ENCODE results near the gene RFPL3.
"Not testable (repeated sequence)": the region's sequence is repeated elsewhere in the genome, so short reads cannot be mapped to it uniquely, and the experiment has no call there.

The RFPL3 gene

DNA sequence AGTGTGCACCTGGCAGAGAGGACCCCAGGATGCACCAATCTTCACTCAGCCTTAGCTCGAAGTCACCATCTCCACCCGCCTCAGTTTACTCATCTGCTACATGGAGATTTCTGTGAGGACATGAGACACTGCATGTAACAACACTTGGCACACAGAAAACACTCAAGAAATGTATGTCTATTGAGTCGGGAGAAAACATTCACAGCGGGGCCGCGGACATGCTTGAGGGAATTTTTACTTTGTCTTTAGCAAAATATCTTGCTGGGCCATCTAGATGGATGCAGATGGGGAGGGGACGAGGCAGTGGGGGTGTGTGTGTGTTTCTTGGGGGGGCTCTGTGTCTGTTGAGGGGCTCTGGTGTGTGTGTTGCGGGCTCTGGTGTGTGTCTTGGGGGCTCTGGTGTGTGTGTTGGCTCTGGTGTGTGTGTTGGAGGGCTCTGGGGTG lies 28.4 kb upstream of the RFPL3 start:
- in situ Hi-C loops (cut with MboI; ENCODE audit: low sequenced_read_pairs), result no loop called here

DNA sequence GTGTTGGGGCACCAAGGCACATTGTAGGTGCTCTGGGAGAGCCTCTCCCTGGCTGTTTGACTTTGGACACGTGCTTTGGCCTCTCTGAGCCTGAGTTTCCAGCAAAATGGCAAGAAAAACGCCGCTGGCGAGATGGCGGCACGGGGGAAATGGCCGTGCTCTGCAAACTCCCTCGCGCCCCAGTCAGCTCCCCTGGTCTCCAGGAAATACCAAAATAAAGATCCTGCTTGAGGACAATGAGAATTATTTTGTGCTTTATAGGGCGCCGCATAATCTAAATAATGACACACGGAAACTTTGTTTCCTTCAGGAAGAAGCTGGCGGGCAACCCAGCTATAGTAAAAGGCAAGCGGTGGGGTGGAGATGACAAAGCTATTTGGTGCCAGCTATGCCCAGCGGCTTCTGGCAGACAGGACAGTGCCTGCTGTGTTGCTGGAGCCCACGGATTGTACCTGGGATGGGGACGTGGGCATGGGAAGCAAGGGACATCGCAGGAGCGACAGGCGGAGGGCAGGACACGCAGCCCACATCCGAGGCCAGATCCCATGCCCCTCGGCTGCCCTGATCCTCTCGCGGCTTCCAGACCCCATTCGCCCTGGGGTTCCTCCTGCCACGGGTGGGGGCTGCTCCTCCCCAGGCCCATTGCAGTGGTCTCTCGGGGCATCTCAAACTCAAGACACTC lies 26.3 kb upstream of the RFPL3 start:
- in situ Hi-C loops (cut with MboI; ENCODE audit: low sequenced_read_pairs), result no loop called here

DNA sequence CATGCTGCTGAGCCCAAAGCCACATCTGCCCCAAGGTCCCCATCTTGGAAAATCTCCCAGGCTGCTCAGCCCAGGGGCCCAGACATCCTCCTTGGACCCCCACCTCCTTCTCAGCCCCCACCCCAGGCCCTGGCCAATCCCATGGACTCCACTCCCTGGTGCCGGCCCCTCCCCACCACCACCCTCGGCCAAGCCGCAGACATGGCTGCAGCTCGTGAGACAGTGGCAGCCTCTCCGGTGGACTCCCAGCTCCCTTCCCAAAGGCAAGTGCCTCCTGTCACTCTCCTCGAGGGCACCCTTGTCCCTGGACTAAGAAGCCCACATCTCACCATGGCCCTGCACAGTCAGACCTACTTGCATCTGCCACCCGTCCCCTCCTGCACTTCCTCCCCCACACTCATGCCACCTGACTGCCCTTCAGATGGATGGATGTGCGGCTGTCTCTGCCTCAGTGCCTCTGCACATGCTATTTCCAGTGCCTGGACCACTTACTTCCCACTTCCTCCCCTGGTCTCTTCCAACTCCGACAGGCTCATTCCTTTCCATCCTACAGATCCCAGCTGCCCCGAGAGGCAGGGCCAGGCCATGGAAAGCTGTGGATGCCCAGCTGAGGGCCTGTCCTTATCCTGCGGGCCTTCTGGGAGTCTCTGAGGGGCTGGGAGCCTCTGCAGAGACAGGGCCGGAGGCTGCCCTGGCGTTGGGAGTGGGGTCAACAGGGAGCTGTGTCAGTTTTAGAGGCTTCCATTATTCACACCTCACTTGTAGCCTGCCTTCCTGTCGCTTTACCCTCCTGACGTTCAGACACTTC lies 25.5 kb upstream of the RFPL3 start:
- in situ Hi-C loops (cut with MboI; ENCODE audit: low sequenced_read_pairs), result no loop called here

- in situ Hi-C loops (cut with MboI; ENCODE audit: low sequenced_read_pairs), result no loop called here
These were observed 24.4 kb upstream of the RFPL3 start for GRCh38 chr22:32333141-32333768.

DNA sequence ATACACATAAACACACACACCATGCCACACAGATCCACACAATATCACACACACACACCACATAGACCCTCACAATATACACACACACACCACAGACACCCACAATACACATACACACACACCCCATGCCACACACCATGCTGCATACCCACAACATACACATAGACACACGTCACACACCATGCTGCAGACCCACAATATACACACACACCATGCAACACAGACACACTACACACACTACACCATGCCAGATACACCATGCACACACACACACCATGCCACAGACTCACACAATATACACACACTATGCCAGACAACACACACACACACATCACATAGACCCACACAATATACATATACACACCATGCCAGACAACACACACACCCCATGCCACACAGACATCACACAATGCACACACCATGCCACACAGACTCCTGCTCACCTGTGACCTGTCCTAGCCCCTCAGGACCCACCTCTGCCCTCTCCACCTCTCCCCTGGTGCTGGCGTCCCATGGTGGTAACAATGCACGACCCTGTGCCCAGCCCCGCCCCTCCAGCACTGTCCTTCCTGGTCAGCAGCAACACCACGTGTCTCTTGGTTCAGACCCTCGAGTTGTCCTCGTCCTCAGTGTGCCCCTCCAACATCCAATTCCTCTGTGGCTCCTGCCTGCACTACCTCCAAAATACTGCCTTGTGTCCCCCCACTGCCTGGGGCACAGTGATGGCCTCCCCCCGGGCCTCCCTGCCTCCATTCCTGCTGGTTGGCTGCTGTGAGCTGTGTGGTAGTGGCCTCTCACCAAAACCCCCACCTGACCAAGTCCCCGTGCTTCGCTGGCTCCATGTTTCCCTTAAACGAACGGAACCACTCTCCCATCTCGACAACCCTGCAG lies 23.7 kb upstream of the RFPL3 start:
- in situ Hi-C loops (cut with MboI; ENCODE audit: low sequenced_read_pairs), result no loop called here

DNA sequence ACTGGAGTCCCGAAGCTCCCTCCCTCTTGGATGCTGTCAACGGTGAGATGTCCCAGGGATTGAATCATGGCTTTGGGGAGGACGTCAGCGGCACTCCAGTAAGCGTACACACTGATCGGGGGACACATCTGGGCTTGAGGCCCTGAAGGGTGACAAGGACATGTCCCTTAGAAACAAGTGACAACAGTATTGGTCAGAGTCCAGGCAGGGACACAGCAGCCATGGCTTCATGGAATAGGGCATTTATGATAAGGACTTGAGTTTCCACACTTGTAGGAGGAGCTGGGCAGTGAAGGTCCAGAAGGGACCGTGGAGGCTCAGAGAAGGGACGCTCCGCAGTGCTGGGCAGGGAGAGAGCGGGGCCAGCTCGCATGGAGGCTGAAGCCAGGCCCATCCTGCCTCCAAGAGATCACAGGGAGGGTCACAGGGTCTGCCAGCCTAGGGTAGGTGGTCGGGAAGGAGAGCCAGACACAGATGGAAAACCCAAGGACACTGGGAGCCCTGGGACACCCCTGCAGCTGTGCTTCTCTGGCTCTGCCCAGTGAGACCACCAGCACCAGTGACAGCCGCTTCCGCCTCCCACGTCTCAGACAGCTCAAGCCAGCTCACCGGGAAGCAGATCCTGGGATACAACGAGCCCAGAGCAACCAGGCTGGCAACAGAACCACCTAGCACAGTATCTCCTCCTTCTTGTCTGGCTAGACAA lies 22.9 kb upstream of the RFPL3 start:
- in situ Hi-C loops (cut with MboI; ENCODE audit: low sequenced_read_pairs), result no loop called here

- in situ Hi-C loops (cut with MboI; ENCODE audit: low sequenced_read_pairs), result no loop called here
These were observed 22.2 kb upstream of the RFPL3 start for GRCh38 chr22:32335471-32335870.

- in situ Hi-C loops (cut with MboI; ENCODE audit: low sequenced_read_pairs), result no loop called here
These were observed 21.5 kb upstream of the RFPL3 start for GRCh38 chr22:32336121-32336603.

- in situ Hi-C loops (cut with MboI; ENCODE audit: low sequenced_read_pairs), result no loop called here
These were observed 20.8 kb upstream of the RFPL3 start for GRCh38 chr22:32336771-32337424.

DNA sequence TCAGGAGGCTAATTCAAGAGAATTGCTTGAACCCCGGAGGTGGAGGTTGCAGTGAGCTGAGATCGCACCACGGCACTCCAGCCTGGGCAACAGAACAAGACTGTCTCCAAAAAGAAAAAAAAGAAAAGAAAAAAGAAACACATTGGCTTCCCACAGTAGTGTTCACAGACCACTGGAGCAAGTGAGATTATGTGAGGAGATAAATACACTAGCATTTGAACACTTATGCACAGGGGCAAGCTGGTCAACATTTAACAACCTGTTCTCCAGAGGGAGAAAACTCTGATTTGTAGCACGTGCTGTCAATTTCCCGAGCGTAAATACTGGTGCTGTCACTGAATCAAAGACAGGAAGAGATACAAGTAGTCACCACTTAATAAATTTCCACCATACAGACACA lies 20.2 kb upstream of the RFPL3 start:
- in situ Hi-C loops (cut with MboI; ENCODE audit: low sequenced_read_pairs), result not testable (repeated sequence)

DNA sequence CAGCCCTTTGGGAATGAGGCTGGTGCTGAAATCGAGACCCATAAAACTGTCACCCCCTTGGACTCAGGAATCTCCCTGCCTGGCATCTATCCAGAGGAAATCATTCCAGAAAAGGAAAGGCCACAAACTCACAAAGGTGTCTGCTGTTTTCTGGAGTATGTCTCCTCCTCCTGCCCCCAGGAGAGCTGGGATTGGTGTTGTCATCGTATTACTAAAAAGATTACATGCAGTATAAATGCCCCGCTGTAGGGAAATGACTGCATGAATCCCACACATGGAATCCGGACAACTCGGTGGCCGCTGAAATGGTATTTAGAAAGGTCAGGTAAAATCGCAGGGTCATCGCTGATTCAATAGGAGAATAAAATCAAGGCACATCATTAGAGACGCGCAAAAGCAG lies 18.9 kb upstream of the RFPL3 start:
- in situ Hi-C loops (cut with MboI; ENCODE audit: low sequenced_read_pairs), result no loop called here

DNA sequence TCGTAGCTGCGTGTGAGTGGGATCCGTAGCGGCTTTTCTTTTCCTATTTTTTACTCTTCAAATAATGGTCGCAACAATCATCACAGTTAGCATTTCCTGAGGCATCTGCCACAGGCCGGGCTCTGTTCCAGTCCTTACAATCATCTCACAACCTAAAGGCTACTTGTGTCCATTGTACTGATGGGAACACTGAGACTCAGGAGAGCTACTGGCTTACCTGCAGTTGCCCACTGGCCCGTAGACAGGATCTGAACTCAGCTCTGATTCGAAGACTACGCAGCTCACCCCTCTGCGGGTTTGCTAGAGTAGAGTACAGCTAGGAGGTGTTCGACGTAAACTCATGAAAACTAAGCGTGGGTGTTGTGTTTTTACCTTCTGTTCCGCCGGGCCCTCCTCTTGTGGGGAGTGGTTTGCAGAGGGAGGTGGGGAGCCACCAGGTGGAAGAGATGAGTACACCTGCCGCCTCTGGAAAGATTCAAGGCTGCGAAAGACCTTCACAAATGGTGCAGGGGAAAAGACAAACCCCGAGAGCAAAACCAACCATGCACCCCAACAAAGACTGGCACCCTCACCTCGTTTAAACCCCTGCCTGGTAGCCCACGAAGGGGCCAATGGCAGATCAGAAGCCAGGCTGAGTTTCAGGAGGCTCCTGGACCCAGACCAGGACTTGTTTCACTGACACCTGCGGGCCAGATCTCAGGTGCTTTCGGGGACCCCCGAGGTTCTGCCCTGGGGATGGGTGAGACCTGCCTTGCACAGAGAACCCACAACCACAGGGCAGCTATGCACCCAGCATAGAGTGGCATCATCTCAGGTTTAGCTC lies 18.3 kb upstream of the RFPL3 start:
- in situ Hi-C loops (cut with MboI; ENCODE audit: low sequenced_read_pairs), result no loop called here

GRCh38 chr22:32340411-32340810 lies 17.3 kb upstream of the RFPL3 start:
- in situ Hi-C loops (cut with MboI; ENCODE audit: low sequenced_read_pairs), result no loop called here

GRCh38 chr22:32341122-32341740 lies 16.4 kb upstream of the RFPL3 start:
- in situ Hi-C loops (cut with MboI; ENCODE audit: low sequenced_read_pairs), result no loop called here

DNA sequence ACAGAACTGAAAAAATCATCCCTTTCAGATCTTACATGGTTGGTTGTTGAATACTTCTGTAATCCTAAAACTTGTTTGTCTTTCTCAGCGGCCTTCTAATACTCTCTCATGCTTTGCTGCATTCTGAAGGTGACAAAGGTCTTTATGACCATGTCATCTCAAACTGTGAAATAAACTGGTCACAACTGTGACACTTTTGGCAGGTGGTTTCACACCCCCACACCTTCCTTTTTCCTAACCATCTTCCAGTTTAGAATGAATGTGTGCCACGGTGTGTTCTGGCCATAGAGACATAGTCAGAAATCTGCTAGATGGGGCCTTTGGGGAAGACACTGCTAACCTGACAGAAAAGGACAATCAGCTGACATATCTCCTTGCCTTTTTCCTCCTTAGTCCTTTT lies 14.7 kb upstream of the RFPL3 start:
- in situ Hi-C loops (cut with MboI; ENCODE audit: low sequenced_read_pairs), result no loop called here

DNA sequence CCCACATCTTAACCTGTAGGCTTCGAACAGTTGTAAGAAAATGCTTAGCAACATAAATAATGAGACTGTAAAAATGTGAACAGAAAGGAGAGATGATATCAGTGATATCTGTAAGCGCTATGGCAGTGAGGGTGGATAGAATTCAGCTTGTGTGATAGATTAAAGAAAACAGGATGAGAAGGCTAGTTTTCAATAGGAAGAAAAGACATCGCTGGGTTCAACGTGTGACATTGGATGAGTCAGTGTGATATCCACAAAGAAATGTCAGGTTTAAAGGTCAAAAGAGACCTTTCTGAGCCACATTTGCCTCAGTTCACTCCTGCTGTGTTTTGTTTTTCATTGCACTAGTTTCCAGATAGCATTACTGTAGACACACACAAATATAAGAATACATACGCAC lies 13.7 kb upstream of the RFPL3 start:
- in situ Hi-C loops (cut with MboI; ENCODE audit: low sequenced_read_pairs), result no loop called here

DNA sequence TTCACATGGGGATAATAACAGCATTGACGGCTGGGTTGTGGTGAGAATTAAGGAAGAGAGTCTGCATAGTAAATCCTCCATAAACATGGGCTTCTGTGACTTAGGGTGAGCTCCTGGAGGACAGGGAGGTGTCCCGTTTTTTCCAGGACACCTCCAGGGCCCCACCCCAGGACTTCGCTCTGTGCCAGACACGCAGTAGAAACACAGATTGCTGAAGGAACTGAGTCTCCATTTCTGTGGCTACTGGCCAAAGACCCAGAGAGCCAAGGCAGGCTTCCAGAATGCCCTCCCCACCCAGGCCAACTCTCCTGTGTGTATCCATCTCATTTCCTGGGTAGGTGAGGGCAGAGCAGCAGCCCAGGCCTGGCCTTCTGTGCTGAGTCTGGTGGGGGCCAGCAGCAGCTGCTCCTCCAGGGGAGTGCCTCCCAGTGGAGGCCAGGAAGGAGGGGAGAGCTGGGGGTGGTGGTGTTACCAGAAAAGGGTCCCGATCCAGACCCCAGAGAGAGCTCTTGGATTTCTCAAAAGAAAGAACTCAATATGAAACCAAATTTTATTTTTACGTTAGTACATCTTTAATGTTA lies 9.5 kb upstream of the RFPL3 start:
- in situ Hi-C loops (cut with MboI; ENCODE audit: low sequenced_read_pairs), result no loop called here

DNA sequence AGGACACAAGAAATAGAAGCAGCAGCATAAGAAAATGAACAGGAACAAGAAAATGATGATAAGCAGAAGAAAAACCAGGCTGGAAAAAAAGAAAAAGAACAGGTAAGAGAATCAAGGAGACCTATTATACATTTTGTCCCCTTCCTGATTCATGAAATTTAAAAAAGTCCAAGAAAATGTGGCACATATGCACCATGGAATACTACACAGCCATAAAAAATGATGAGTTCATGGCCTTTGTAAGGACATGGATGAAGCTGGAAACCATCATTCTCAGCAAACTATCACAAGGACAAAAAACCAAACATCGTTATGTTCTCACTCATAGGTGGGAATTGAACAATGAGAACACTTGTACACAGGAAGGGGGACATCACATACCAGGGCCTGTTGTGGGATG lies 5.8 kb upstream of the RFPL3 start:
- in situ Hi-C loops (cut with MboI; ENCODE audit: low sequenced_read_pairs), result not testable (repeated sequence)

All from HL-60/S4 treated with phorbol 12-myristate 13-acetate at 8.2 ng/mL for 4 days and 3 days (cell line).